ENCODE measurements around the gene BHLHA15.

BHLHA15 gene

GRCh38 chr7:98232799-98233198 is 21.6 kb downstream of the BHLHA15 start:
- Histone ChIP-seq H3K36me3 (peaks cover 59% of the 10 kb centered on the region), H3K27ac (no peak overlapping the region), H3K9me3 (ENCODE audit: severe bottlenecking) (no peaks in the 10 kb centered on the region), H3K27me3 (ENCODE audit: insufficient read depth, low read depth, severe bottlenecking) (no peaks in the 10 kb centered on the region), H3K4me3 (ENCODE audit: low read depth, low read length) (no peak overlapping the region)
- TF ChIP-seq CTCF (IDR thresholded peaks at IDR 0.05; ENCODE audit: low read depth, low read length) = no peak
- DNase-seq = no peak

- H3K27me3 ChIP-seq (ENCODE audit: insufficient read depth, low read depth, severe bottlenecking) = no peaks in the 10 kb centered on the region
- no peak for TF ChIP-seq CTCF (IDR thresholded peaks at IDR 0.05; ENCODE audit: low read depth, low read length)
- peaks cover 58% of the 10 kb centered on the region for H3K36me3 ChIP-seq
- no peak for DNase-seq
- no peak overlapping the region for H3K4me3 ChIP-seq (ENCODE audit: low read depth, low read length)
- no peak overlapping the region for H3K27ac ChIP-seq
- no peaks in the 10 kb centered on the region for H3K9me3 ChIP-seq (ENCODE audit: severe bottlenecking)
These were observed 22.2 kb downstream of the BHLHA15 start for GRCh38 chr7:98233219-98234070.

DNA sequence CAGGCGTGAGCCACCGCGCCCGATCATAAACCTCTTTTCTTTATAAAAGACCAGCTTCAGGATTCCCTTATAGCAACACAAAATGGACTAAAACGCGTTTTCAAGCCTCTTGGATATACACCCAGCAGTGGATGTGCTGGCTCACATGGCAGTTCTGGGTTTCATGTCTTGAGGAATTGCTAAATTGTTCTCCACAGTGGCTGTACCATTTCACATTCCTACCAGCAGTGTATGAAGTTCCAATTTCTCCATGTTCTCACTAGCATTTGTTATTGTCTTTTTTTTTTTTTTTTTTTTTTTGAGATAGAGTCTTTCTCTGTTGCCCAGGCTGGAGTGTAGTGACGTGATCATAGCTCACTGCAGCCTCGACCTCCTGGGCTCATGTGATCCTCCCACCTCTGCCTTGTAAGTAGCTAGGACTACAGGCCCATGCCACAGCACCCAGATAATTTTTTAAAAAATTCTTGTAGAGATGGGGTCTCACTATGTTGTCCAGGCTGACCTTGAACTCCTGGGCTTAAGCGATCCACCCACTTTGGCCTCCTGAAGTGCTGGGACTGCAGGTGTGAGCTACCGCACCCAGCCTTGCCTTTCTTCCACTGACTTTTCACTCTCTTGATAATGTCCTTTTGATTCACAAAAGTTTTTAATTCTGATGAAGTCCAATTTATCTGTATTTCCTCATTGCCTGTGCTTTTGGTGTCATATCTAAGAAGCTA is 23.3 kb downstream of the BHLHA15 start:
- DNase-seq = no peak
- Histone ChIP-seq H3K27me3 (ENCODE audit: insufficient read depth, low read depth, severe bottlenecking) (no peaks in the 10 kb centered on the region), H3K36me3 (peaks cover 64% of the 10 kb centered on the region), H3K9me3 (ENCODE audit: severe bottlenecking) (no peaks in the 10 kb centered on the region), H3K27ac (no peak overlapping the region), H3K4me3 (ENCODE audit: low read depth, low read length) (no peak overlapping the region)
- no peak for TF ChIP-seq CTCF (IDR thresholded peaks at IDR 0.05; ENCODE audit: low read depth, low read length)

DNA sequence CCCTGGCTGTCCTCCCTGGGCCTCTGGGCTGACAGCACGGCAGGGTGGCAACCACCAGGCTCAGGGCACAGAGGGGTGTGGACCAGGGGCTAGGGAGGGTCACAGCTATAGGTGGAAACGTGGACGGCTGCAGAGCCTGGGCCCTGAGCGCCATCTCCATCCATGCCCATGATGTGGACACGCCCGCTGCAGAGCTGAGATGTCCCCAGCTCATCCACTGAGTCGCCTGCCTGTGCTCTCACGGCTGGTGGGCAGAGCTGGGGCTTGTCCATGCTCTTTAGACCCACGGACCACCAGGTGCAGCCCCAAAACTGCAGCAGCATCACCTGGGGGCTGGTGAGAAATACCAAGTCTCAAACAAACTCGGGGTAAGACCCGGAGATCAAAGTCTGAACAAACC is 24.7 kb downstream of the BHLHA15 start:
- TF ChIP-seq CTCF (IDR thresholded peaks at IDR 0.05; ENCODE audit: low read depth, low read length) = no peak
- Histone ChIP-seq H3K4me3 (ENCODE audit: low read depth, low read length) (no peak overlapping the region), H3K27me3 (ENCODE audit: insufficient read depth, low read depth, severe bottlenecking) (no peaks in the 10 kb centered on the region), H3K27ac (no peak overlapping the region), H3K36me3 (peaks cover 69% of the 10 kb centered on the region), H3K9me3 (ENCODE audit: severe bottlenecking) (no peaks in the 10 kb centered on the region)
- DNase-seq = no peak

DNA sequence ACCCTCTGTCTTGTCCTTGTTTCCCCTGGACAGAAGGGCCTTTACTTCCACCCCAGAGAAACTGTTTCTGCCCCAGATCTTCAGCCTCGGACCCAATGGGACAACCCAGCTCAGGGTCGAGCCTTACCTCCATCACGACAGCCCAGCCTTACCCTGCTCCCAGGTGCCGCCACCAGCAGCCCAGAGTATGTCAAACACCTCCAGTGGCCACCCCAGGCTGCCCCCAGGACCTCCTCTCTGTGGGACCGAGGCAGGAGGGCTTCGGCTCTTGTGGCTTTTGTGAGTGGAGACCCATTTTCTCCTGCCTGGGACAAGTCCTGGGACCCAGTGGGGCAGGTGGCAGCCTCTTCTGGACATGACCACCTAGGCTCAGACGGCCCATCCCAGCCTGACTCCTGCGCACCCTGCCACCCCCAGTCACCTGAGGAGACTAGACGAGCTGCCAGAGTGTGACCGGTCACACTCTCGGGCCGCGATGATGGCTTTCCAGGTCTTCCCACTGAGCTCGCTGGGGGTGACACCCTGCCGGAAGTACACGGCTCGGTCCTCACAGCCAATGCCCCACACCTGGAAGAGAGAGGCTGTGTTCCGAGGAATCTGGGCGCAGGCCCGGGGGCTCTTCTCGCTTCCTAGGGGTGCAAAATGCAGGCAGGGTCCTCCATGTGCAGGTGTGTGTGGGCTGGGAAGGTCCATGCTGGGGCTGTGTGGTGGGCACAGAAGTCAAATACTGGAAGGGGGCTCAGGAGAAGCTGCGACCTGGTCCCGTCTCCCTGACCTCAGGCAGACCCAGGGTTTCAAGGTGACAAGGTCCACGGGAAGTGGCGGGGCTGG is 25.3 kb downstream of the BHLHA15 start:
- no peak for DNase-seq
- Histone ChIP-seq H3K4me3 (ENCODE audit: low read depth, low read length) (no peak overlapping the region), H3K27ac (no peak overlapping the region), H3K36me3 (peaks cover 73% of the 10 kb centered on the region), H3K27me3 (ENCODE audit: insufficient read depth, low read depth, severe bottlenecking) (no peaks in the 10 kb centered on the region), H3K9me3 (ENCODE audit: severe bottlenecking) (no peaks in the 10 kb centered on the region)
- no peak for TF ChIP-seq CTCF (IDR thresholded peaks at IDR 0.05; ENCODE audit: low read depth, low read length)
